ENCODE measurements around the gene NBPF3.

Gene NBPF3

DNA sequence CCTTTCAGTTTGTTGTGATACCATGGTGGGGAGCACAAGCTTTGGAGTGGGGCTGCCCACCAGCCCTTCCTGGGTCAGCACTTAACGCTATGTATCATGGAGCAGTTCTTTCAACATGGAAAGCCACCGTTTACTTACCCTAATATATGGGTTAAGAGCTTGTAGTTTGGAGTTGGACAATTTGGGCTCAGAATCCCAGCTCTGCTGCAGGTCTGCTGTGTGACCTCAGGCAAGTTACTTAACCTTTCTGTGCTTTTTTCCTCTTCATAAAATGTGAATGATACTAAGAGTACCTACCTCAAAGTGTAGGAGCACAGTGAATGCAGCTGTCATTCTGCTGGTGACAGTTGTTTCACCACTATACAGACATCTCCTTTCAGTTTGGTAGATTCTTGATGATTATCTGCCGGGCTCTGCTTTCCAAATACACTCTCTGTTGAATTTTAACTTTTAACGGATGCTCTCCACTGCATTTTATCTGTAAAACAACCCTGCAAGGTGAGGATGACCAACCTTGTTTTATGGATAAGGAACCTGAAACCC, 93.1 kb downstream of the NBPF3 start:
- FAIRE-seq = no peak
- no peak for DNase-seq (ENCODE audit: insufficient read length, low spot score)
- no peak for TF ChIP-seq TAF1 (IDR thresholded peaks at IDR 0.05; ENCODE audit: low read depth, low read length)

DNA sequence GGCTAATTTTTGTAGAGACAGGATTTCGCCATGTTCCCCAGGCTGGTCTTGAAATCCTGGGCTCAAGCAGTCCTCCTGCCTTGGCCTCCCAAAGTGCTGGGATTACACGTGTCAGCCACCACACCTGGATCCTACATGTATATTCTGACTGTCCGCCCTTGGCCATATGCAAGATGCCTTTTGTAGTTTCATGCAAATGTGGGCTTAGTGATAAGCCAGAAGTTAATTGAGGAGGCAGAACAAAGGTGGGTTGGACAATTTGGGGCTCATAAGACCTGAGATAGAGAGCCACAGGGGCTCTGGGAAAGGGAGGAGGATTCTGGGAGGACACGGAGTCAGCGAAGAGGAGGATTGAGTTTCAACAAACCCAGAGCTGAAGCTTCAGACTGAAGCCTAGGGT, 94.2 kb downstream of the NBPF3 start:
- DNase-seq (ENCODE audit: insufficient read length, low spot score) (no peak), FAIRE-seq (no peak)
- TF ChIP-seq TAF1 (IDR thresholded peaks at IDR 0.05; ENCODE audit: low read depth, low read length) (no peak), SPI1 (IDR thresholded peaks at IDR 0.05; ENCODE audit: low read depth, low read length) (no peak), PAX5 (IDR thresholded peaks at IDR 0.05; ENCODE audit: insufficient read depth, low read length, severe bottlenecking) (no peak), POU2F2 (IDR thresholded peaks at IDR 0.05; ENCODE audit: low read depth, low read length) (no peak), POLR2A (IDR thresholded peaks at IDR 0.05; ENCODE audit: low read depth, low read length) (no peak), POLR2AphosphoS5 (IDR thresholded peaks at IDR 0.05; ENCODE audit: low read depth, low read length) (no peak)
